Neural cell (in vitro differentiated cells): ENCODE measurements around the gene PDK1. TPM values are rescaled to one million over a fixed set of nuclear protein-coding genes. Genes with fewer than 3 reads are reported as not detected.
A peak's percentile ranks its signal among the peaks of the same experiment; 100 is the strongest.

Experiments
- H2AFZ ChIP-seq: fragments of 200-600, 300-800 bp; sonication (generic), shearing (Covaris generic); 2 replicates; pipeline ENCODE4 v1.6.0; 2014; ENCODE audit warnings: low read depth, mild to moderate bottlenecking, antibody characterized with exemption, low read length, moderate library complexity
- H3F3A ChIP-seq: fragments of 200-600 bp; shearing (Covaris generic); 2 replicates; pipeline ENCODE4 v1.6.1; 2016; ENCODE audit warnings: mild to moderate bottlenecking, moderate library complexity, mixed read lengths, antibody characterized with exemption, low read length; ENCODE audit not compliant: insufficient read depth, poor library complexity, severe bottlenecking
- H3K27ac ChIP-seq: fragments of 200-600, 300-800 bp; sonication (generic), shearing (Covaris generic); 2 replicates; pipeline ENCODE4 v1.5.1; 2014; ENCODE audit warnings: mild to moderate bottlenecking, low read length, moderate library complexity
- H3K27me3 ChIP-seq: fragments of 300-800, 200-600 bp; sonication (generic), shearing (Covaris generic); 2 replicates; pipeline ENCODE4 v1.6.0; 2014; ENCODE audit warnings: mild to moderate bottlenecking, low read depth, low read length, moderate library complexity; ENCODE audit not compliant: insufficient read depth
- H3K36me3 ChIP-seq: fragments of 300-800, 200-600 bp; sonication (generic), shearing (Covaris generic); 2 replicates; pipeline ENCODE4 v1.5.1; 2014; ENCODE audit warnings: mild to moderate bottlenecking, antibody characterized with exemption, low read length, moderate library complexity; ENCODE audit not compliant: insufficient read depth
- H3K4me2 ChIP-seq: fragments of 300-800, 200-600 bp; sonication (generic), shearing (Covaris generic); 2 replicates; pipeline ENCODE4 v1.6.0; 2014; ENCODE audit warnings: mild to moderate bottlenecking, low read length
- H3K4me3 ChIP-seq: fragments of 300-800, 200-600 bp; sonication (generic), shearing (Covaris generic); 2 replicates; pipeline ENCODE4 v1.5.1; 2014; ENCODE audit warnings: mild to moderate bottlenecking, low read length, moderate library complexity
- H3K79me2 ChIP-seq: fragments of 200-600 bp; shearing (Covaris generic); replicated peaks from 2 replicates; pipeline ENCODE4 v1.6.0; 2014; ENCODE audit warnings: mild to moderate bottlenecking, low read length, moderate library complexity; ENCODE audit not compliant: insufficient read depth
- H3K9ac ChIP-seq: fragments of 300-800, 200-600 bp; sonication (generic), shearing (Covaris generic); 2 replicates; pipeline ENCODE4 v1.6.1; 2016; ENCODE audit warnings: mild to moderate bottlenecking, low read length, mixed read lengths
- H3K9me2 ChIP-seq: fragments of 200-600 bp; shearing (Covaris generic); 2 replicates; pipeline ENCODE4 v1.6.1; 2016; ENCODE audit warnings: mild to moderate bottlenecking, low read length, mixed read lengths; ENCODE audit not compliant: insufficient read depth
- H3K9me3 ChIP-seq: fragments of 200-600, 300-800 bp; sonication (generic), shearing (Covaris generic); 2 replicates; pipeline ENCODE4 v1.6.1; 2016; ENCODE audit warnings: mild to moderate bottlenecking, mixed run types, low read length, moderate library complexity, mixed read lengths
- H4K20me1 ChIP-seq: fragments of 200-600 bp; shearing (Covaris generic); 2 replicates; pipeline ENCODE4 v1.6.1; 2016; ENCODE audit warnings: mild to moderate bottlenecking, mixed run types; ENCODE audit not compliant: insufficient read depth
- EP300 ChIP-seq: fragments of 450-650 bp; conservative IDR thresholded peaks from 2 replicates; pipeline ENCODE4 v1.6.1; 2014; ENCODE audit warnings: antibody characterized with exemption, mild to moderate bottlenecking, moderate library complexity; ENCODE audit not compliant: poor library complexity, severe bottlenecking
- EZH2 ChIP-seq: fragments of 200-600, 300-800 bp; shearing (Covaris generic), sonication (generic); IDR thresholded peaks from 2 replicates; pipeline ENCODE4 v1.6.1; 2014; ENCODE audit warnings: antibody characterized with exemption, low read length, borderline replicate concordance, mild to moderate bottlenecking; ENCODE audit not compliant: insufficient read depth, poor library complexity, severe bottlenecking
- MXI1 ChIP-seq: fragments of 450-650 bp; conservative IDR thresholded peaks from 2 replicates; pipeline ENCODE4 v1.6.1; 2014; ENCODE audit warnings: antibody characterized with exemption, mild to moderate bottlenecking; ENCODE audit not compliant: poor library complexity, severe bottlenecking
- POLR2AphosphoS5 ChIP-seq: IDR thresholded peaks from 2 replicates; pipeline ENCODE4 v1.6.1; 2012
- RAD21 ChIP-seq: fragments of 450-650 bp; conservative IDR thresholded peaks from 2 replicates; pipeline ENCODE4 v1.6.1; 2014; ENCODE audit warnings: antibody characterized with exemption, mild to moderate bottlenecking, moderate library complexity
- SMC3 ChIP-seq: fragments of 450-650 bp; conservative IDR thresholded peaks from 2 replicates; pipeline ENCODE4 v1.6.1; 2014; ENCODE audit warnings: antibody characterized with exemption, mild to moderate bottlenecking, moderate library complexity; ENCODE audit not compliant: poor library complexity
- TAF1 ChIP-seq: IDR thresholded peaks from 2 replicates; pipeline ENCODE4 v1.6.1; 2012; ENCODE audit warnings: low read depth
- polyA plus RNA-seq: library from polyadenylated mRNA; depleted of rRNA; stranded (reverse); fragments of >200 nt; gene quantifications from 2 replicates; pipeline ENCODE4 v1.2.3, GENCODE V29; 2014
- TF ChIP-seq, protein P1 (sequence below): fragments of 450-650 bp; IDR thresholded peaks from 2 replicates; pipeline ENCODE4 v1.5.1; 2014; ENCODE audit warnings: antibody characterized with exemption, mild to moderate bottlenecking, moderate library complexity; ENCODE audit not compliant: poor library complexity, severe bottlenecking
- TF ChIP-seq, protein P2 (sequence below): IDR thresholded peaks from 2 replicates; pipeline ENCODE4 v1.6.1; 2012; ENCODE audit warnings: borderline replicate concordance

PDK1 gene
- polyA plus RNA-seq, 1 donor from 2014 or later = 10.8 TPM

DNA sequence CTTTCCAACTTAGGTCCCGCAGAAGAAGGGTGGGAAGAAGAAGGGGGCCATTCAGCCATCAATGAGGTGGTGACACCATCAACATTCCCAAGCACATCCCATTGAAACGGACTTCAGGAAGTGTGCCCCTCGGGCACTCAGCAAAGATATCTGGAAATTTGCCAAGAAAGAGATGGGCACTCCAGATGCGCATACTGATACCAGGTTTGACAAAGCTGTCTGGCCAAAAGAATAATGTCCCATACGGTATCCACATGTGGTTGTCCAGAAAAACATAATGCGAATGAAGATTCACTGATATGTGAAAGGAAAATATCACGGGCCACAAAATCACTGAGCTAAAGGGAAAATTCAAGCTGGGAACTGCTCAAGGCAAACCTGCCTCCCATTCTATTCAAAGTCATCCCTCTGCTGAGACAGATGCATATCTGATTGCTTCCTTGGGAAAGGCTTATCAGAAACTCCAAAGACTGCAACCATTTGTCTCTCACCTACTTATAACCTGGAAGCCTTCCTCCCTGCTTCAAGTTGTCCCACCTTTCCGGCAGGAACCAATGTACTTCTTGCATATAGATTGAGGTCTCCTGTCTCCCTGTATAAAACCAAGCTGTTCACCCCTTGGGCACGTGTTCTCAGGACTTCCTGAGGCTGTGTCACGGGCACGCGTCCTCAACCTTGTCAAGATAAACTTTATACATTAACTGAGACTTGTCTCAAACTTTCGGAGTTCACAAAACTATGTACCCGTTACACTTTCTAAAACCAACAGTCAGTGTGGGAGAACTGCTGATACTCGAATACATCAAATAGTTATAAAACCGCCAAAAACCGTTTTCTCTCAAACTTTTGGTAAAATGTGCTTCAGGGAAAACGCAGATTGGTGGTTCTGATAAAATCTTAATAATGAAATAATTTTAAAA, 1.3 kb upstream of the PDK1 start:
- H3K9ac ChIP-seq = peak overlapping the region; percentile 73
- H3K27ac ChIP-seq = no peak overlapping the region

DNA sequence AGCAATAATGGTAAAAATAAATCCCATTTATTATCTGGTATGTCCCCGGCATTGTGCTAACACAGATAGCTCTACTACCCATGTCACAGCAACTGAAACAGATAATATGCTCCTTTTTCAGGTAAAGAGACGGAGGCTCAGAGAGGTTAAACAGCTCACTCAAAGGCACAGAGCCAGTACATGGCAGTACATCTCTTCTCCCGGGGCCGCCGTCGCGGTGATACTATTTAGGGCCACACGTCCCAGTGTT, 693 bp upstream of the PDK1 start:
- TF ChIP-seq POLR2AphosphoS5 (no peak), RAD21 (no peak), MXI1 (no peak), SMC3 (no peak), EZH2 (no peak), EP300 (no peak), TAF1 (no peak)
- TF ChIP-seq, protein P1, sequence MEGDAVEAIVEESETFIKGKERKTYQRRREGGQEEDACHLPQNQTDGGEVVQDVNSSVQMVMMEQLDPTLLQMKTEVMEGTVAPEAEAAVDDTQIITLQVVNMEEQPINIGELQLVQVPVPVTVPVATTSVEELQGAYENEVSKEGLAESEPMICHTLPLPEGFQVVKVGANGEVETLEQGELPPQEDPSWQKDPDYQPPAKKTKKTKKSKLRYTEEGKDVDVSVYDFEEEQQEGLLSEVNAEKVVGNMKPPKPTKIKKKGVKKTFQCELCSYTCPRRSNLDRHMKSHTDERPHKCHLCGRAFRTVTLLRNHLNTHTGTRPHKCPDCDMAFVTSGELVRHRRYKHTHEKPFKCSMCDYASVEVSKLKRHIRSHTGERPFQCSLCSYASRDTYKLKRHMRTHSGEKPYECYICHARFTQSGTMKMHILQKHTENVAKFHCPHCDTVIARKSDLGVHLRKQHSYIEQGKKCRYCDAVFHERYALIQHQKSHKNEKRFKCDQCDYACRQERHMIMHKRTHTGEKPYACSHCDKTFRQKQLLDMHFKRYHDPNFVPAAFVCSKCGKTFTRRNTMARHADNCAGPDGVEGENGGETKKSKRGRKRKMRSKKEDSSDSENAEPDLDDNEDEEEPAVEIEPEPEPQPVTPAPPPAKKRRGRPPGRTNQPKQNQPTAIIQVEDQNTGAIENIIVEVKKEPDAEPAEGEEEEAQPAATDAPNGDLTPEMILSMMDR = no peak
- TF ChIP-seq, protein P2, sequence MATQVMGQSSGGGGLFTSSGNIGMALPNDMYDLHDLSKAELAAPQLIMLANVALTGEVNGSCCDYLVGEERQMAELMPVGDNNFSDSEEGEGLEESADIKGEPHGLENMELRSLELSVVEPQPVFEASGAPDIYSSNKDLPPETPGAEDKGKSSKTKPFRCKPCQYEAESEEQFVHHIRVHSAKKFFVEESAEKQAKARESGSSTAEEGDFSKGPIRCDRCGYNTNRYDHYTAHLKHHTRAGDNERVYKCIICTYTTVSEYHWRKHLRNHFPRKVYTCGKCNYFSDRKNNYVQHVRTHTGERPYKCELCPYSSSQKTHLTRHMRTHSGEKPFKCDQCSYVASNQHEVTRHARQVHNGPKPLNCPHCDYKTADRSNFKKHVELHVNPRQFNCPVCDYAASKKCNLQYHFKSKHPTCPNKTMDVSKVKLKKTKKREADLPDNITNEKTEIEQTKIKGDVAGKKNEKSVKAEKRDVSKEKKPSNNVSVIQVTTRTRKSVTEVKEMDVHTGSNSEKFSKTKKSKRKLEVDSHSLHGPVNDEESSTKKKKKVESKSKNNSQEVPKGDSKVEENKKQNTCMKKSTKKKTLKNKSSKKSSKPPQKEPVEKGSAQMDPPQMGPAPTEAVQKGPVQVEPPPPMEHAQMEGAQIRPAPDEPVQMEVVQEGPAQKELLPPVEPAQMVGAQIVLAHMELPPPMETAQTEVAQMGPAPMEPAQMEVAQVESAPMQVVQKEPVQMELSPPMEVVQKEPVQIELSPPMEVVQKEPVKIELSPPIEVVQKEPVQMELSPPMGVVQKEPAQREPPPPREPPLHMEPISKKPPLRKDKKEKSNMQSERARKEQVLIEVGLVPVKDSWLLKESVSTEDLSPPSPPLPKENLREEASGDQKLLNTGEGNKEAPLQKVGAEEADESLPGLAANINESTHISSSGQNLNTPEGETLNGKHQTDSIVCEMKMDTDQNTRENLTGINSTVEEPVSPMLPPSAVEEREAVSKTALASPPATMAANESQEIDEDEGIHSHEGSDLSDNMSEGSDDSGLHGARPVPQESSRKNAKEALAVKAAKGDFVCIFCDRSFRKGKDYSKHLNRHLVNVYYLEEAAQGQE = no peak

More for the DNA sequence above, 1.3 kb upstream of the PDK1 start:
- Histone ChIP-seq H3K4me2 (no peak overlapping the region), H3K79me2 (no peaks in the 10 kb centered on the region), H4K20me1 (no peaks in the 10 kb centered on the region), H3K36me3 (no peaks in the 10 kb centered on the region), H3K9me3 (no peaks in the 10 kb centered on the region), H3K4me3 (peak overlapping the region; percentile 88), H3F3A (no peaks in the 10 kb centered on the region), H3K9me2 (no peaks in the 10 kb centered on the region), H3K27me3 (no peaks in the 10 kb centered on the region), H2AFZ (no peak overlapping the region)
- TF ChIP-seq TAF1 = no peak
- no peak for TF ChIP-seq RAD21
- TF ChIP-seq, protein P2 = no peak
- no peak for TF ChIP-seq SMC3
- no peak for TF ChIP-seq EZH2
- no peak for TF ChIP-seq MXI1
- TF ChIP-seq, protein P1 = no peak
- no peak for TF ChIP-seq EP300
- no peak for TF ChIP-seq POLR2AphosphoS5

More for the DNA sequence above, 693 bp upstream of the PDK1 start:
- H3K36me3 ChIP-seq = no peaks in the 10 kb centered on the region
- no peaks in the 10 kb centered on the region for H3K9me2 ChIP-seq
- peak overlapping the region; percentile 47 for H3K27ac ChIP-seq
- H3K9ac ChIP-seq = peak overlapping the region; percentile 73
- H4K20me1 ChIP-seq = no peaks in the 10 kb centered on the region
- peak overlapping the region; percentile 88 for H3K4me3 ChIP-seq
- no peaks in the 10 kb centered on the region for H3K79me2 ChIP-seq
- peak overlapping the region; percentile 83 for H2AFZ ChIP-seq
- H3K9me3 ChIP-seq = no peaks in the 10 kb centered on the region
- H3K4me2 ChIP-seq = peak overlapping the region; percentile 13
- H3F3A ChIP-seq = no peaks in the 10 kb centered on the region
- no peaks in the 10 kb centered on the region for H3K27me3 ChIP-seq
